ENCODE results near the gene POLR2L.
A peak's percentile ranks its signal among the peaks of the same experiment; 100 is the strongest.

The POLR2L gene

DNA sequence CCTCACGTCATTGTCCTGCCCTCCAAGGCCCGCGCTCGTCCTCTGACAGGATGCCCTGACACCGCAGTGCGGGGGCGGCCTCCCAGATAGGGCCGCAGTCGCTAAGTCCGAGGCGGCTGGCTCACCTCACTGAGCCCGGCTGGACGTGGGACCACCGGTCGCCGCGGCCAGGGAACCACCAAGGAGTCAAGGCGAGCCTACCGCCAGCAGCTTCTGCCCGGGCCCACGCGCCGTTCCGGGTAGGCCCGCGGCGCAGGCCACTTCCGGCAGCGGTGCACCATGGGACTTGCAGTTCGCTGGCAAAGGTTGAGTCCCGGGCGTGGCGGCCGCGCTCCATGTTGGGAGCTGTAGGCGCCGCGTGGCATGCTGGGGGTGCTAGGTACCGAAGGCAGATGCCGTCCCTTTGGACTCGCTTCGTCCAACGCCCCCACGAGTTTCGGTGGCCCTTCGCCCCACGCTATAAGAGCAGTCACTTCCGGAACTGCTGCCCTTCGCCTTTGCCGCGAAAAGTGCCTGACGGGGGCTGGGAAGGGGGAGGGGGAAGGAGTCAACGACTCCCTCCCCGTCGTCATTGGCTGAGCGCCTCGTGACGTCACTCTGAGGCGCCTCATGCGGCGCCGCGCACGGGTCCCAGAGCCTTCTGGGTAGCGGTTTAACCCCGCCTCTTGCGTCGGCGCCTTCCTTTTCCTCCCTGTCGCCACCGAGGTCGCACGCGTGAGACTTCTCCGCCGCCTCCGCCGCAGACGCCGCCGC, 32.9 kb downstream of the POLR2L start, which contains the start of gene RPLP2:
TSS of gene RPLP2 (plus strand) at position 681 of the 753 bp plus-strand sequence. CDS start 268 bp downstream, outside the sequence.
- Histone ChIP-seq H3K4me1 (ENCODE audit: control insufficient read depth, low read length) (peaks cover 55% of the 10 kb centered on the region), H3K79me2 (ENCODE audit: control insufficient read depth, low read length) (peaks cover 58% of the 10 kb centered on the region), H3K9me3 (ENCODE audit: control insufficient read depth, insufficient read depth, low read length) (no peaks in the 10 kb centered on the region), H3K36me3 (ENCODE audit: control insufficient read depth, low read length) (peaks cover 59% of the 10 kb centered on the region), H4K20me1 (ENCODE audit: control insufficient read depth, insufficient read depth, low read depth, low read length) (peaks cover 20% of the 10 kb centered on the region; the same call in 1 of the 2 replicates), H3K4me2 (ENCODE audit: low read length) (peak within 1 kb of the TSS; percentile 73), H3K9me2 (replicated peaks; ENCODE audit: control insufficient read depth, low read length) (no peaks in the 10 kb centered on the region), H3K4me3 (ENCODE audit: low read length) (peak within 1 kb of the TSS; percentile 91), H3F3A (ENCODE audit: control insufficient read depth, insufficient read depth) (peaks cover 42% of the 10 kb centered on the region), H3K27me3 (ENCODE audit: control insufficient read depth, low read length) (no peaks in the 10 kb centered on the region), H3K27ac (ENCODE audit: low read depth, low read length) (peak within 1 kb of the TSS; percentile 75)
- TF ChIP-seq, protein P1, sequence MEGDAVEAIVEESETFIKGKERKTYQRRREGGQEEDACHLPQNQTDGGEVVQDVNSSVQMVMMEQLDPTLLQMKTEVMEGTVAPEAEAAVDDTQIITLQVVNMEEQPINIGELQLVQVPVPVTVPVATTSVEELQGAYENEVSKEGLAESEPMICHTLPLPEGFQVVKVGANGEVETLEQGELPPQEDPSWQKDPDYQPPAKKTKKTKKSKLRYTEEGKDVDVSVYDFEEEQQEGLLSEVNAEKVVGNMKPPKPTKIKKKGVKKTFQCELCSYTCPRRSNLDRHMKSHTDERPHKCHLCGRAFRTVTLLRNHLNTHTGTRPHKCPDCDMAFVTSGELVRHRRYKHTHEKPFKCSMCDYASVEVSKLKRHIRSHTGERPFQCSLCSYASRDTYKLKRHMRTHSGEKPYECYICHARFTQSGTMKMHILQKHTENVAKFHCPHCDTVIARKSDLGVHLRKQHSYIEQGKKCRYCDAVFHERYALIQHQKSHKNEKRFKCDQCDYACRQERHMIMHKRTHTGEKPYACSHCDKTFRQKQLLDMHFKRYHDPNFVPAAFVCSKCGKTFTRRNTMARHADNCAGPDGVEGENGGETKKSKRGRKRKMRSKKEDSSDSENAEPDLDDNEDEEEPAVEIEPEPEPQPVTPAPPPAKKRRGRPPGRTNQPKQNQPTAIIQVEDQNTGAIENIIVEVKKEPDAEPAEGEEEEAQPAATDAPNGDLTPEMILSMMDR (IDR thresholded peaks at IDR 0.05; ENCODE audit: low read depth, low read length, poor library complexity, severe bottlenecking), result no peak
- no peak for TF ChIP-seq EZH2phosphoT487 (IDR thresholded peaks at IDR 0.05; ENCODE audit: borderline replicate concordance, low read length)

DNA sequence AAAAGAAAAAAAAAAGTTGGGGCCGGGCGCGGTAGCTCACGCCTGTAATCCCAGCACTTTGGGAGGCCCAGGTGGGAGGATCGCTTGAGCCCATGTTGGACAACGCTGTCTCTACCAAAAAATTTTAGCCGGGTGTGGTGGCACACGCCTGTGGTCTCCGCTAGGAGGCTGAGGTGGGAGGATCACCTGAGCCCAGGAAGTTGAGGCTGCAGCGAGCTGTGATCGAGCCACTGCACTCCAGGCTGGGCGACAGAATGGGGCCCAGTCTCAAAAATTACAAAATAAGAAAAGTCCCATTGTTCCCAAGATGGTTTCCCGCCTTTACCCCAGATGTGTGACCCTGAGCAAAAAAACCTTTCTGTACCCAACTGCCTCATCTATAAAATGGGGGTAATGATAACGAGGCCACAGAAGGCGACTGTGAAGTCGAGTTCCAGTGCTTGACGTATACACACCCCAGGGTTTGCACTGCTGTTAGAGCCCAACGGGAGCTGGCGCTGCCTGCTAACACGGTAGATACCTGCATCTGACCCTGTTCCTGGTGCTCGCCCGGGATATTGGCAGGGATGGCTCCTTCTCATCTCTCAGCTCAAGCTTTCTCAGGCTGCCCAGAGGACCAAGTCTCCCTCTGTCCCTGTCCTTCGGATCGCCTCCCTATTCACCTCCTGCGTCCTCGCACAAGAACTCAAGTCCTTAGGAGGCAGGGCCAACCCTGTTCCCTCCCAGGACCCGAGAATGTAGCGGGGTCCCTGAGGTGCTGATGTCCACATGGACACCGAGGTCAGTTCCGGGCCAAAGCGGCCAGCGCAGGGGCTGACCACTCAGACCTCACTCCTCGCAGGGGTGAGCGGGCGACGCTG, 33.7 kb downstream of the POLR2L start:
- Histone ChIP-seq H3K9me2 (replicated peaks; ENCODE audit: control insufficient read depth, low read length) (no peaks in the 10 kb centered on the region), H3K4me2 (ENCODE audit: low read length) (peak overlapping the region; percentile 73), H3F3A (ENCODE audit: control insufficient read depth, insufficient read depth) (peaks cover 37% of the 10 kb centered on the region), H3K4me3 (ENCODE audit: low read length) (peak overlapping the region; percentile 91), H3K9me3 (ENCODE audit: control insufficient read depth, insufficient read depth, low read length) (no peaks in the 10 kb centered on the region), H3K27ac (ENCODE audit: low read depth, low read length) (peak overlapping the region; percentile 75), H3K36me3 (ENCODE audit: control insufficient read depth, low read length) (peaks cover 57% of the 10 kb centered on the region), H4K20me1 (ENCODE audit: control insufficient read depth, insufficient read depth, low read depth, low read length) (peaks cover 20% of the 10 kb centered on the region; the same call in 1 of the 2 replicates), H3K79me2 (ENCODE audit: control insufficient read depth, low read length) (peaks cover 66% of the 10 kb centered on the region), H3K27me3 (ENCODE audit: control insufficient read depth, low read length) (no peaks in the 10 kb centered on the region), H3K4me1 (ENCODE audit: control insufficient read depth, low read length) (peaks cover 60% of the 10 kb centered on the region)
- TF ChIP-seq EZH2phosphoT487 (IDR thresholded peaks at IDR 0.05; ENCODE audit: borderline replicate concordance, low read length), result no peak
- TF ChIP-seq, protein P1 (IDR thresholded peaks at IDR 0.05; ENCODE audit: low read depth, low read length, poor library complexity, severe bottlenecking), result peak; percentile 37

DNA sequence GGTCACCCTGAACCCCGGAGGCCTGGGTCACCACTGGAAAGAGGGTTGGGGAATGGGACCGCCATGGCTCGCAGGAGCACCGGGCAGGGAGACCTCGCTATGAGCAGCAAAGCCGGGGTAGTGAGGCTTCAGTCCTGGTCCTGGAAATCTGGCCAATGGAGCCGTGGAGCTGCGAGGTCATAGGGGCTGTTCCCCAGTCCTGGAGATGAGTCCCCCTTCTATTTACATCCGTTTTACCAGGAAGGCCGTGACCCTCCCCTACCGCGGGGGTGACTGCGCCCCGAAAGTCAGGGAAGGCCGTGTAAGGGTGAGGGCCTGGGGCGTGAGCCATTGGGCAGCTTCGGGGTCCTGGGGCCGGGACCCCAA, 37.7 kb downstream of the POLR2L start:
- Histone ChIP-seq H3K27ac (ENCODE audit: low read depth, low read length) (peak overlapping the region; percentile 73), H3K4me2 (ENCODE audit: low read length) (peak overlapping the region; percentile 99), H3K9me3 (ENCODE audit: control insufficient read depth, insufficient read depth, low read length) (no peaks in the 10 kb centered on the region), H4K20me1 (ENCODE audit: control insufficient read depth, insufficient read depth, low read depth, low read length) (no peaks in the 10 kb centered on the region), H3K79me2 (ENCODE audit: control insufficient read depth, low read length) (peaks cover 42% of the 10 kb centered on the region), H3K4me3 (ENCODE audit: low read length) (peak overlapping the region; percentile 91), H3K27me3 (ENCODE audit: control insufficient read depth, low read length) (no peaks in the 10 kb centered on the region), H3K36me3 (ENCODE audit: control insufficient read depth, low read length) (peaks cover 55% of the 10 kb centered on the region), H3K4me1 (ENCODE audit: control insufficient read depth, low read length) (peaks cover 38% of the 10 kb centered on the region), H3F3A (ENCODE audit: control insufficient read depth, insufficient read depth) (peaks cover 4% of the 10 kb centered on the region), H3K9me2 (replicated peaks; ENCODE audit: control insufficient read depth, low read length) (no peaks in the 10 kb centered on the region)
- no peak for TF ChIP-seq EZH2phosphoT487 (IDR thresholded peaks at IDR 0.05; ENCODE audit: borderline replicate concordance, low read length)
- TF ChIP-seq, protein P1 (IDR thresholded peaks at IDR 0.05; ENCODE audit: low read depth, low read length, poor library complexity, severe bottlenecking), result no peak

Measured in DOHH2 (cell line).